ENCODE results near the gene CCR8. TPM values are rescaled to one million over a fixed set of nuclear protein-coding genes. Genes with fewer than 3 reads are reported as not detected.

CCR8 gene
- polyA plus RNA-seq (2011; rRNA removed), result not detected in 2 replicates
- not detected in 2 replicates for polyA minus RNA-seq (2011; rRNA and poly(A)+ RNA removed)

DNA sequence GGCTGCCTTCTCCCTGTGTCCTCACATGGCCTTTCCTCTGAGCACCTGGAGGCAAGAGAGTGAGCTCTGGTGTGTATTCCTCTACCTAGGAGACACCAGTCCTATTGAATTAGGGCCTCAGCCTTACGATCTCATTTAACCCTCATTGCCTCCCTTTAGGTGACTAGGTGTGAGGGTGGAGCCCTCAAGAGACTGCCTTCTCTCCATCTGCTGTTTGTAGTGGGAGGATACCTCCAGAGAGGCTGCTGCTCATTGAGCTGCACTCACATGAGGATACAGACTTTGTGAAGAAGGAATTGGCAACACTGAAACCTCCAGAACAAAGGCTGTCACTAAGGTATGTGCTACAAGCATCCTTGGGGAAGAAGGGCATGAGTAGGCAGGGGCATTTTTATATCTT lies at the start of gene CCR8:
Gene CCR8 (plus strand): TSS at position 217 of the 400 bp plus-strand sequence. CDS start 2,623 bp downstream, outside the sequence.
- Histone ChIP-seq H3K27ac (ENCODE audit: low read depth, low read length) (no peak within 1 kb of the TSS), H3K27me3 (ENCODE audit: control insufficient read depth, insufficient read depth, low read length) (no peaks in the 10 kb centered on the region), H3K4me3 (ENCODE audit: low read depth, low read length) (no peak within 1 kb of the TSS), H3K9me3 (ENCODE audit: control insufficient read depth, insufficient read depth, low read length) (no peaks in the 10 kb centered on the region)
- DNase-seq (ENCODE audit: low read depth, low spot score), result no peak
- TF ChIP-seq, protein P1, sequence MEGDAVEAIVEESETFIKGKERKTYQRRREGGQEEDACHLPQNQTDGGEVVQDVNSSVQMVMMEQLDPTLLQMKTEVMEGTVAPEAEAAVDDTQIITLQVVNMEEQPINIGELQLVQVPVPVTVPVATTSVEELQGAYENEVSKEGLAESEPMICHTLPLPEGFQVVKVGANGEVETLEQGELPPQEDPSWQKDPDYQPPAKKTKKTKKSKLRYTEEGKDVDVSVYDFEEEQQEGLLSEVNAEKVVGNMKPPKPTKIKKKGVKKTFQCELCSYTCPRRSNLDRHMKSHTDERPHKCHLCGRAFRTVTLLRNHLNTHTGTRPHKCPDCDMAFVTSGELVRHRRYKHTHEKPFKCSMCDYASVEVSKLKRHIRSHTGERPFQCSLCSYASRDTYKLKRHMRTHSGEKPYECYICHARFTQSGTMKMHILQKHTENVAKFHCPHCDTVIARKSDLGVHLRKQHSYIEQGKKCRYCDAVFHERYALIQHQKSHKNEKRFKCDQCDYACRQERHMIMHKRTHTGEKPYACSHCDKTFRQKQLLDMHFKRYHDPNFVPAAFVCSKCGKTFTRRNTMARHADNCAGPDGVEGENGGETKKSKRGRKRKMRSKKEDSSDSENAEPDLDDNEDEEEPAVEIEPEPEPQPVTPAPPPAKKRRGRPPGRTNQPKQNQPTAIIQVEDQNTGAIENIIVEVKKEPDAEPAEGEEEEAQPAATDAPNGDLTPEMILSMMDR (IDR thresholded peaks at IDR 0.05; ENCODE audit: low read depth, low read length), result no peak
- ChIA-PET CTCF (no interaction called here), POLR2A (no interaction called here)

- no peak for DNase-seq (ENCODE audit: low read depth, low spot score)
- Histone ChIP-seq H3K27ac (ENCODE audit: low read depth, low read length) (no peak within 1 kb of the TSS), H3K27me3 (ENCODE audit: control insufficient read depth, insufficient read depth, low read length) (peaks cover 8% of the 10 kb centered on the region), H3K4me3 (ENCODE audit: low read depth, low read length) (no peak within 1 kb of the TSS), H3K9me3 (ENCODE audit: control insufficient read depth, insufficient read depth, low read length) (no peaks in the 10 kb centered on the region)
- CTCF ChIA-PET, result interaction anchor here (2.8 to 6.8 kb wide), 3 partner anchors 8 to 154 kb away, joined by 16 to 49 read pairs (median 47); no protein-coding TSS in a partner anchor
- POLR2A ChIA-PET, result no interaction called here
- TF ChIP-seq, protein P1 (IDR thresholded peaks at IDR 0.05; ENCODE audit: low read depth, low read length), result no peak
Measured at GRCh38 chr3:39279745-39280517, 49.6 kb upstream of the CCR8 start, which contains the start of gene CX3CR1. TSS of gene CX3CR1 (minus strand) at chr3:39280036. CDS start at chr3:39266509, 13,527 bp downstream.

DNA sequence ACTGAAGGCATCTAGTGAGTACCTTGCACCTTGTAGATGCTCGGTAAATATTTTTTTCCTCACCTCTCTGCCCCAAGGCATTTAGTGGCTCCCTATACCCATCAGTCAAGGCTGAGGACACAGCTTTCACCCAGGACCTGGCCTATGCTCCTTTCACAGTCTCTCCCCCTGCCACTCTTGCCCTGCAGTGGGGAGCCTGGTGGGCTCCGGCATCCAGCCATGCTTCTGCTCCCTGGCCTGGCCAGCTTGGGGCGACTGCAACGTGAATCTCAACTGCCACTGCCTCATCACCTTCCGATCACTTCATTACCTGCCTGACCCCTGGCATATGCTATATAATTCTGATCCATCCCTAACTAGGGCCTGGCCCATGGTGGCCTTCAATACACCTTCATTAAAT lies 48.9 kb upstream of the CCR8 start:
- DNase-seq (ENCODE audit: low read depth, low spot score), result no peak
- no peak overlapping the region for H3K27ac ChIP-seq (ENCODE audit: low read depth, low read length)
- TF ChIP-seq, protein P1 (IDR thresholded peaks at IDR 0.05; ENCODE audit: low read depth, low read length), result no peak
- no peaks in the 10 kb centered on the region for H3K9me3 ChIP-seq (ENCODE audit: control insufficient read depth, insufficient read depth, low read length)
- H3K27me3 ChIP-seq (ENCODE audit: control insufficient read depth, insufficient read depth, low read length), result peaks cover 8% of the 10 kb centered on the region
- no peak overlapping the region for H3K4me3 ChIP-seq (ENCODE audit: low read depth, low read length)
- CTCF ChIA-PET, result interaction anchor here (2.8 to 6.8 kb wide), 3 partner anchors 8 to 155 kb away, joined by 16 to 49 read pairs (median 47); no protein-coding TSS in a partner anchor
- POLR2A ChIA-PET, result no interaction called here

- CTCF ChIA-PET, result interaction anchor here (0.6 to 6.7 kb wide), 3 partner anchors 11 to 155 kb away, joined by 3 to 49 read pairs (median 3); no protein-coding TSS in a partner anchor
- POLR2A ChIA-PET, result no interaction called here
- Histone ChIP-seq H3K4me3 (ENCODE audit: low read depth, low read length) (no peak overlapping the region), H3K27me3 (ENCODE audit: control insufficient read depth, insufficient read depth, low read length) (peaks cover 8% of the 10 kb centered on the region), H3K9me3 (ENCODE audit: control insufficient read depth, insufficient read depth, low read length) (no peaks in the 10 kb centered on the region), H3K27ac (ENCODE audit: low read depth, low read length) (no peak overlapping the region)
- DNase-seq (ENCODE audit: low read depth, low spot score), result no peak
- TF ChIP-seq, protein P1 (IDR thresholded peaks at IDR 0.05; ENCODE audit: low read depth, low read length), result no peak
Measured at GRCh38 chr3:39281533-39281932, 48.0 kb upstream of the CCR8 start.

DNA sequence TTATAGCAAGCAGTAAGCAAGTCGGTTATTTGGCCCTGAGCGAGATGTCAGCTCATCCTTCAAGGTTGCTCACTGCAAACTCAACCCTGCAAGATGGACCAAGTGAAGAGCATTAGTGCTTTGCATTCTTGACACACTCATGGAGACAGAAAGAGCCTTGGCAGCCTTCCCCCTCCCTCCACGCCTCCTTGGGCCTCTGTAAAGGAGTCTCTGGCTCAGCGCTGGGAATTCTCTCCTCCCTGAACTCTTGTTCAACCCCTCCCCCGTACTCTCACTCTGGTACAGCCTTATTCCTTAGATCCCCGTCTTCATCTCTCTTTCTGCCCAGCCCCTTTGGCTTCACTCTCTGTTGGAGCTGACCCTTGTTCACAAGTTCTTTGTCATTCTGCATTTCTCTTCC lies 47.5 kb upstream of the CCR8 start:
- TF ChIP-seq, protein P1 (IDR thresholded peaks at IDR 0.05; ENCODE audit: low read depth, low read length), result no peak
- ChIA-PET POLR2A (no interaction called here), CTCF (interaction anchor here (1.1 to 11.8 kb wide), 3 partner anchors 11 to 155 kb away, joined by 3 to 446 read pairs (median 49); no protein-coding TSS in a partner anchor)
- peak overlapping the region; percentile 21 for H3K27ac ChIP-seq (ENCODE audit: low read depth, low read length)
- no peak for DNase-seq (ENCODE audit: low read depth, low spot score)
- H3K4me3 ChIP-seq (ENCODE audit: low read depth, low read length), result no peak overlapping the region
- H3K9me3 ChIP-seq (ENCODE audit: control insufficient read depth, insufficient read depth, low read length), result no peaks in the 10 kb centered on the region
- peaks cover 7% of the 10 kb centered on the region for H3K27me3 ChIP-seq (ENCODE audit: control insufficient read depth, insufficient read depth, low read length)
